ENCODE data around the gene PSMF1.

The PSMF1 gene

GRCh38 chr20:1174787-1175186, 56.4 kb downstream of the PSMF1 start:
- no peak for TF ChIP-seq CTCF (IDR thresholded peaks at IDR 0.05; ENCODE audit: borderline replicate concordance, control extremely low read depth, extremely low read depth, insufficient read depth, missing control alignments)
- no peak for DNase-seq (ENCODE audit: low spot score)
- in situ Hi-C loops (cut with MboI; ENCODE audit: low sequenced_read_pairs, unreplicated experiment), result loop anchor here (25.0 kb wide), 1 partner anchor 362 kb away; no protein-coding TSS in a partner anchor

- no peak for TF ChIP-seq CTCF (IDR thresholded peaks at IDR 0.05; ENCODE audit: borderline replicate concordance, control extremely low read depth, extremely low read depth, insufficient read depth, missing control alignments)
- DNase-seq (ENCODE audit: low spot score), result no peak
- in situ Hi-C loops (cut with MboI; ENCODE audit: low sequenced_read_pairs, unreplicated experiment), result loop anchor here (25.0 kb wide), 1 partner anchor 365 kb away; no protein-coding TSS in a partner anchor
Measured at GRCh38 chr20:1177680-1178079, 59.3 kb downstream of the PSMF1 start.

GRCh38 chr20:1178103-1178502, 59.7 kb downstream of the PSMF1 start:
- in situ Hi-C loops (cut with MboI; ENCODE audit: low sequenced_read_pairs, unreplicated experiment), result loop anchor here (25.0 kb wide), 1 partner anchor 366 kb away; no protein-coding TSS in a partner anchor
- TF ChIP-seq CTCF (IDR thresholded peaks at IDR 0.05; ENCODE audit: borderline replicate concordance, control extremely low read depth, extremely low read depth, insufficient read depth, missing control alignments), result no peak
- no peak for DNase-seq (ENCODE audit: low spot score)

GRCh38 chr20:1178623-1179022, 60.2 kb downstream of the PSMF1 start:
- TF ChIP-seq CTCF (IDR thresholded peaks at IDR 0.05; ENCODE audit: borderline replicate concordance, control extremely low read depth, extremely low read depth, insufficient read depth, missing control alignments), result no peak
- in situ Hi-C loops (cut with MboI; ENCODE audit: low sequenced_read_pairs, unreplicated experiment), result loop anchor here (25.0 kb wide), 1 partner anchor 366 kb away; no protein-coding TSS in a partner anchor

GRCh38 chr20:1180949-1181348, 62.5 kb downstream of the PSMF1 start:
- no peak for DNase-seq (ENCODE audit: low spot score)
- TF ChIP-seq CTCF (IDR thresholded peaks at IDR 0.05; ENCODE audit: borderline replicate concordance, control extremely low read depth, extremely low read depth, insufficient read depth, missing control alignments), result no peak
- in situ Hi-C loops (cut with MboI; ENCODE audit: low sequenced_read_pairs, unreplicated experiment), result loop anchor here (25.0 kb wide), 1 partner anchor 369 kb away; no protein-coding TSS in a partner anchor

More at GRCh38 chr20:1178623-1179022, 60.2 kb downstream of the PSMF1 start:
- no peak for DNase-seq (ENCODE audit: low spot score)

GRCh38 chr20:1182106-1182505, 63.7 kb downstream of the PSMF1 start:
- TF ChIP-seq CTCF (IDR thresholded peaks at IDR 0.05; ENCODE audit: borderline replicate concordance, control extremely low read depth, extremely low read depth, insufficient read depth, missing control alignments), result no peak
- in situ Hi-C loops (cut with MboI; ENCODE audit: low sequenced_read_pairs, unreplicated experiment), result loop anchor here (25.0 kb wide), 1 partner anchor 370 kb away; no protein-coding TSS in a partner anchor
- DNase-seq (ENCODE audit: low spot score), result no peak

Measured in GM13976 (cell line).